Activated T-cell treated with anti-CD3 and anti-CD28 coated beads, Interleukin-2, amount 50 U/mL, for 1 hour (primary cell): ENCODE measurements around the gene APBA2.

Experiments used
- DNase-seq: peaks from one replicate; pipeline ENCODE4 v3.0.0-alpha.2; 2020

The APBA2 gene

GRCh38 chr15:29128671-29129070 lies 242.9 kb downstream of the APBA2 start:
- no peak for DNase-seq

GRCh38 chr15:29129221-29129620 lies 243.4 kb downstream of the APBA2 start:
- no peak for DNase-seq

DNA sequence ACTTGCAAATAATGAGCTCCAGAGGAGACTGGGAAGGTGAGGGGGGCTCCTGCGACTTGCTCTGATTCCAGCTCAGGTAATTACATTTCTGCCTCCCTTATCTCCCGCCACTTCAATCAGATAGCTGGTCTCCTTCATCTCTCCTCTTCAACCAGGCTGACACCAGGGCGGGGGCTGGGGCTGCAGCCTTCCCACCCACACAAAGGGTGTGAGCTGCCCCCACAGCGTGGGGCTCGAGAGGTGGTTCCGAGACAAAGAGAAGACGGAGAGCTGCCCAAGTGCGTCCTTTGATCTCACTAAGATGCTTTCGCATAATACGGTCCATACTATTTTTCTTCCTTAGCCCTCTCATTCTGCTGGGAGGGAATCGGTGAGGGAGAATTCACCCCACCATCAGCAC lies 244.2 kb downstream of the APBA2 start:
- DNase-seq, result no peak

DNA sequence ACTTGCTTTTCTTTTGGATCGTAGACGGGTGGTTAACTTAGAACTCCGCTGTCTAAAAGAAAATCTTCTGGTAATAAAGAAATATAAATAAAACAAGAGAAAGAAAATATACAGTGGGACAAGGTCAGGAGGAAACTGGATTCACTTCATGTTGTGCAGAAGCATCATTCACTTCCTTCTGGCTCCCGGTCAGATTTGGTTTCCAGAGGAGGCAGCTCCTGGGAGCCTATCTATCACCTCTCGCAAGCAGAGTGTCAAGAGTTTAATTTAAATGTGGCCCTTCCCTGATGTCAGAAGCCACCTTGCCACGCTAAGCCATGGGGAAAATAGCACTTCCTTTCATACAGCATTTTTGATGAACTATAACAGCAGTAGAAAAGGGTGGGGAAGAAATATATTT lies 244.7 kb downstream of the APBA2 start:
- no peak for DNase-seq

- DNase-seq, result no peak
These were observed 245.4 kb downstream of the APBA2 start for GRCh38 chr15:29130951-29131839.

DNA sequence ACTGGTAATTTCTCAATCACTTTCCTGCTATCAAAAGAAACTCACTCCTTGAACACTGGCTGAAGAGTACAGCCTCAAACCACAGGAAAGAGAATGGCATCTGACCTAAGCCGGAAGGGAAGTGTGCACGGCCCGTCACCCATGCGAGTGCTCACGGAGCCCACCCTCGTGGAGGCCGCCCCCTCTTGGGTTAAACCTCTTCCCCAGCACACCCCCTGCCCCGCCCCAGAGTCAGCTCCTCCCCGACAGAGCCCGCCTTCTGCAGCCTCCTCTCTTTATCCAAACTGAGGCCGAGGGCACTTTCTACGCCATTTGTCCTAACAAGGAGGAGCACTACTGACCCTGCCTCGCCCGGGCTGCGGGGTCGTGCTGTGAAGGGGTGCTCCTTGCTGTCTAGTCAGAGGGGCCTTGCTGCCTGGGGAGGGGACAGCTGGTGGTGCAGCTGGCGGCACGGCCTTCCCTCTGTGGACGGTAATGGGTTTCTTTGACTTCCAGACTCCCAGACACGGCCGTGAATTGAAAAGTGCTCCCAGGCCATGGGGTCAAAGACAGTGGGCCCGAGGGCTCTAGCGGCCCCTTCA lies 246.2 kb downstream of the APBA2 start:
- DNase-seq, result no peak

DNA sequence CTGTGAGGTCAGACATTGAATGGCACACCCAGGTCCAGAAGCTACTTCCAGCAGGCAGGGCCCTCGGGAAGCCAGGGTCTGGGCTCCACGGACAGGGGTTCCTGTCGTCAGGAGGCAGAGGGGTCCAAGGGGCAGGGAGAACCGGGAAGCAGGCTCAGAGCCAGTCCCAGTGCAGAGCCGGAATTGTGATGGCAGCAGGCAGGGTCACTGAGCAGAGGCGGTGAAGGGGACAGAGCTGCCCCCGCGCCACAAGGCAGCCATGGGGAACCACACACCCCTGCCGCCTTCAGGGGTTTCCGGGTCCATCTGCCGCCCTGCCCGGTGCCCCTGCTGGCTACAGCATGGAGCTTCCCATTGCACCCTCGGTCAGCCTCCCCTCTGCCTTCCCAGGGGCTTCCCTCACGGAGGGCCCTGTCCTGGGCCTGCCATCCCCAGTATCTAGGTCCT lies 247.0 kb downstream of the APBA2 start:
- DNase-seq, result no peak

DNA sequence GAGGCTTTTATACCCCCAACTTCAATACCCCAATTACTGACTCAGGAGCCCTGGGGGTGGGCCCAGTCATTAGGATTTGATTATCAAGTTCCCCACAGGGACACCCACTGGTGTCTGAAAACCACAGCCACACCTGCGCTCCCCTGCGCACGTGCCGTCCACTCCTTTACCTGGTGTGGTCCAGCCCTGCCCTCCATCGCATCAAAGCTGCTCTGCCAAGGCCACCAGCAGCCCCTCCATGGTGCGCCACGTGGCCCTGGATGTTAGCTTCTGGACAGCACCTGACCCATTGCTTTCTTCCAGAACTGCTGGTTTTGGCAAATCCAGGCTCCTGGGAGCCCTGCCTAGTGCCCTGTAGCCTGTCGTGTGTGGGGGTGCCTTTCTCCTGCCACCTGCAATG lies 247.5 kb downstream of the APBA2 start:
- DNase-seq, result no peak

GRCh38 chr15:29133791-29134190 lies 248.0 kb downstream of the APBA2 start:
- DNase-seq, result no peak

DNA sequence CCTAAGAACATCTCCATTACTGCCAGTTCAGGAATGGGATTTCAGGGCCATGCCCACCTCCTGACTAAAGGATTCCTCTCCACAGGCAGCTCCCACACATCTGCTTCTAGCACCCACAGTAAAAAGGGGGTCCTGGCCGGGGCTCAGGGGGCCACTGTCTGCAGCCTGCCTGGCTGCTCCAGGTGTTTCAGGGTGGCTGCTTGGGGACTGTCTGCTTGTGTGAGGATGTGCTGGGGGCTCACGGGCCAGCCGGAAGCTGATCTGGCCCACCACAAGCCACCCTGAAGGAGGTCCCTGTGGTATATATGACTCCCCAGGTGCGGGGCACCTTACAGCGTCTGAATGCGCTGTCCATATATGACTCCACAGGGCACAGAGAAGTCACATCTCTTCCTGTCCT lies 248.5 kb downstream of the APBA2 start:
- no peak for DNase-seq

GRCh38 chr15:29134641-29135308 lies 249.0 kb downstream of the APBA2 start:
- DNase-seq, result no peak

DNA sequence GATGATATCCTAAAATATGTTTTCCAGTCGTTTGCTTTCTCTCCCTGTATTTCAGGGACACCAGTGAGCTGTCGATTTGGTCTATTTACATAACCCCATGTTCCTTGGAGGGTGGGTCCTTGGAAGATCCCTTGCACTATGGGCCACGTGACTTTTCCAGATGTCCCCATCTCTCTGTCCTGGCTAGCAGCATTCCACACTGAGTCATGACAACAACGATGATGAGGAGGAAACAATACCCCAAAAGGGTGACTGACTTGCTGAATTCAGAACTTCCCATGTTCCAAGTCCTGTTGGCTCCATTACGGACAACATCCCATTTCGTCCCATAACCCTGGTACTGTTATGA lies 249.5 kb downstream of the APBA2 start:
- no peak for DNase-seq

GRCh38 chr15:29135702-29136646 lies 250.2 kb downstream of the APBA2 start:
- DNase-seq, result no peak

DNA sequence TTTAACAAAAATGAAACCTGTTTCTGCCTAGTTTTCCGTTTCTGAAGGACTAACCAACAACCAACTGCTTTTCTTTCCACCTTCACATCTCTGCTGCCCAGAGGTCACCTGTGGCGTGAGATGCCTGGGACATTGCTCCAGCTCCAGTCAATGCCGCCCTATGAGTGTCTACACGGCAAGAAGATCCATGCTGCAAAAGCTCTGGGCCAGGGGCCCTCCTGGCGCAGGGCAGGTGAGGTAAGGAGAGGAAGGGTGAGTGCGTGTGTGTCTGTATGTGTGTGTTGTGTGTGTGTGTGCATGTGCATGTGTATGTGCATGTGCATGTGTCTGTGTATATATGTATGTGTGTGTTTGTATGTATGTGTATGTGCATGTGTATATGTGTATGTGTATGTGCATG lies 252.5 kb downstream of the APBA2 start:
- no peak for DNase-seq

- DNase-seq, result no peak
These were observed 253.3 kb downstream of the APBA2 start for GRCh38 chr15:29139072-29139471.

- DNase-seq, result peak; percentile 71
These were observed 254.0 kb downstream of the APBA2 start for GRCh38 chr15:29139540-29140459.

- no peak for DNase-seq
These were observed 254.9 kb downstream of the APBA2 start for GRCh38 chr15:29140475-29141307.

GRCh38 chr15:29141308-29142128 lies 255.7 kb downstream of the APBA2 start:
- DNase-seq, result no peak

- no peak for DNase-seq
These were observed 256.5 kb downstream of the APBA2 start for GRCh38 chr15:29142129-29142747.
